ENCODE measurements around the gene FARP1.

- TF ChIP-seq CTCF (IDR thresholded peaks at IDR 0.05; ENCODE audit: insufficient read depth, low read length, poor library complexity, severe bottlenecking) (no peak), EZH2phosphoT487 (conservative IDR thresholded peaks at IDR 0.05; ENCODE audit: low read length) (no peak)
Observed at GRCh38 chr13:98096059-98096458, 46.8 kb upstream of the FARP1 start.

All from SU-DHL-6 (cell line).